GM23338 (cell line): ENCODE data around the gene TTC33. TPM values are rescaled to one million over a fixed set of nuclear protein-coding genes. Genes with fewer than 3 reads are reported as not detected.

Experiments used
- ATAC-seq: fragments of 200-7000 bp; cut with Tn5 transposase; 3 replicates; pipeline ENCODE4 v1.9.1; 2020
- DNase-seq: peaks from one replicate; pipeline ENCODE4 v3.0.0-alpha.2; 2015; ENCODE audit warnings: low spot score
- H2AFZ ChIP-seq: fragments of 200-600 bp; sonication (generic); 2 replicates; pipeline ENCODE4 v1.8.0; 2016; ENCODE audit warnings: antibody characterized with exemption, mild to moderate bottlenecking, moderate library complexity
- H3F3A ChIP-seq: fragments of 200-600 bp; sonication (generic); replicated peaks from 2 replicates; pipeline ENCODE4 v1.8.0; 2017; ENCODE audit warnings: antibody characterized with exemption, mixed run types, low read depth
- H3K27ac ChIP-seq: fragments of 200-600 bp; sonication (generic); 2 replicates; pipeline ENCODE4 v1.6.1; 2016; ENCODE audit warnings: low read depth
- H3K27me3 ChIP-seq: fragments of 200-600 bp; sonication (generic); 2 replicates; pipeline ENCODE4 v1.8.0; 2016; ENCODE audit warnings: mild to moderate bottlenecking, mixed run types, moderate library complexity; ENCODE audit not compliant: insufficient read depth
- H3K36me3 ChIP-seq: fragments of 200-600 bp; sonication (generic); 2 replicates; pipeline ENCODE4 v1.8.0; 2016; ENCODE audit warnings: mild to moderate bottlenecking; ENCODE audit not compliant: insufficient read depth
- H3K4me1 ChIP-seq: fragments of 200-600 bp; sonication (generic); 2 replicates; pipeline ENCODE4 v1.8.0; 2016; ENCODE audit warnings: mild to moderate bottlenecking, moderate library complexity; ENCODE audit not compliant: insufficient read depth
- H3K4me2 ChIP-seq: fragments of 200-600 bp; sonication (generic); 2 replicates; pipeline ENCODE4 v1.7.1; 2017; ENCODE audit warnings: mixed run types
- H3K4me3 ChIP-seq: fragments of 200-600 bp; sonication (generic); 2 replicates; pipeline ENCODE4 v1.6.1; 2016; ENCODE audit warnings: mixed run types
- H3K79me2 ChIP-seq: fragments of 200-600 bp; sonication (generic); replicated peaks from 2 replicates; pipeline ENCODE4 v1.8.0; 2017; ENCODE audit warnings: mild to moderate bottlenecking; ENCODE audit not compliant: insufficient read depth
- H3K9me2 ChIP-seq: fragments of 200-600 bp; sonication (generic); 2 replicates; pipeline ENCODE4 v1.8.0; 2017; ENCODE audit not compliant: insufficient read depth
- H4K20me1 ChIP-seq: fragments of 200-600 bp; sonication (generic); replicated peaks from 2 replicates; pipeline ENCODE4 v1.8.0; 2017; ENCODE audit warnings: mild to moderate bottlenecking; ENCODE audit not compliant: insufficient read depth
- H3K27ac Mint-ChIP-seq: 2 replicates; pipeline ENCODE4 v1.8.0; 2020; ENCODE audit warnings: inconsistent platforms, mild to moderate bottlenecking, moderate library complexity, mixed read lengths
- H3K27me3 Mint-ChIP-seq: 3 replicates; pipeline ENCODE4 v1.8.0; 2022; ENCODE audit warnings: low read depth, mild to moderate bottlenecking, moderate library complexity, mixed read lengths, inconsistent platforms; ENCODE audit not compliant: insufficient read depth, poor library complexity
- H3K36me3 Mint-ChIP-seq: 3 replicates; pipeline ENCODE4 v1.8.0; 2021; ENCODE audit warnings: low read depth, mild to moderate bottlenecking, inconsistent platforms, moderate library complexity, mixed read lengths
- H3K4me1 Mint-ChIP-seq: 3 replicates; pipeline ENCODE4 v1.8.0; 2020; ENCODE audit warnings: mild to moderate bottlenecking, inconsistent platforms, mixed read lengths
- H3K4me3 Mint-ChIP-seq: 3 replicates; pipeline ENCODE4 v1.8.0; 2021; ENCODE audit warnings: moderate library complexity, mild to moderate bottlenecking, inconsistent platforms, mixed read lengths
- H3K9me3 Mint-ChIP-seq: 3 replicates; pipeline ENCODE4 v1.8.0; 2020; ENCODE audit warnings: moderate library complexity, mild to moderate bottlenecking, inconsistent platforms, mixed read lengths
- EZH2phosphoT487 ChIP-seq: fragments of 200-600 bp; sonication (generic); IDR thresholded peaks from one replicate; pipeline ENCODE4 v1.8.1; 2018; ENCODE audit warnings: antibody characterized with exemption; ENCODE audit not compliant: unreplicated experiment
- JUNB ChIP-seq: IDR thresholded peaks from one replicate; pipeline ENCODE4 v1.6.1; 2016; ENCODE audit warnings: antibody characterized with exemption; ENCODE audit not compliant: unreplicated experiment
- NANOG ChIP-seq: IDR thresholded peaks from 2 replicates; pipeline ENCODE4 v1.6.1; 2016; ENCODE audit warnings: antibody characterized with exemption, borderline replicate concordance
- STAT1 ChIP-seq: IDR thresholded peaks from one replicate; pipeline ENCODE4 v1.6.1; 2016; ENCODE audit warnings: antibody characterized with exemption; ENCODE audit not compliant: unreplicated experiment
- ZNF331 ChIP-seq: fragments of 250-450 bp; sonication (Bioruptor Pico); IDR thresholded peaks from 2 replicates; pipeline ENCODE4 v1.5.0; 2020; ENCODE audit warnings: low read depth, mild to moderate bottlenecking, moderate library complexity
- ZNF462 ChIP-seq: fragments of 250-450 bp; sonication (Bioruptor Pico); IDR thresholded peaks from 2 replicates; pipeline ENCODE4 v1.5.0; 2020; ENCODE audit warnings: mild to moderate bottlenecking, moderate library complexity
- polyA plus RNA-seq: library from polyadenylated mRNA; unstranded; fragments of >200 nt; fragmentation: Nextera tagmentation; extraction: Ambion mirVana; gene quantifications from 2 replicates; pipeline ENCODE4 v1.2.1, GENCODE V29; 2016
- total RNA-seq: library from RNA; depleted of rRNA; stranded (reverse); fragments of >200 nt; shearing (Covaris generic); gene quantifications from 2 replicates; pipeline ENCODE4 v1.2.3, GENCODE V29; 2014
- TF ChIP-seq, protein P1 (sequence below), 2 experiments: fragments of 200-600 bp in 1 of 2; sonication (generic) in 1 of 2; conservative IDR thresholded peaks; 2 replicates each; pipeline versions ENCODE4 v1.5.1 to v1.6.1; 2016 to 2017; ENCODE audit warnings: antibody characterized with exemption in 2 of 2, low read depth in 2 of 2, mild to moderate bottlenecking in 2 of 2, moderate library complexity in 1 of 2
- TF ChIP-seq, protein P2 (sequence below): IDR thresholded peaks from one replicate; pipeline ENCODE4 v1.6.1; 2018; ENCODE audit warnings: antibody characterized with exemption; ENCODE audit not compliant: unreplicated experiment

TTC33 gene
- total and polyA plus RNA-seq, 2 experiments from 2014 or later: 4.1 to 11.5 TPM

DNA sequence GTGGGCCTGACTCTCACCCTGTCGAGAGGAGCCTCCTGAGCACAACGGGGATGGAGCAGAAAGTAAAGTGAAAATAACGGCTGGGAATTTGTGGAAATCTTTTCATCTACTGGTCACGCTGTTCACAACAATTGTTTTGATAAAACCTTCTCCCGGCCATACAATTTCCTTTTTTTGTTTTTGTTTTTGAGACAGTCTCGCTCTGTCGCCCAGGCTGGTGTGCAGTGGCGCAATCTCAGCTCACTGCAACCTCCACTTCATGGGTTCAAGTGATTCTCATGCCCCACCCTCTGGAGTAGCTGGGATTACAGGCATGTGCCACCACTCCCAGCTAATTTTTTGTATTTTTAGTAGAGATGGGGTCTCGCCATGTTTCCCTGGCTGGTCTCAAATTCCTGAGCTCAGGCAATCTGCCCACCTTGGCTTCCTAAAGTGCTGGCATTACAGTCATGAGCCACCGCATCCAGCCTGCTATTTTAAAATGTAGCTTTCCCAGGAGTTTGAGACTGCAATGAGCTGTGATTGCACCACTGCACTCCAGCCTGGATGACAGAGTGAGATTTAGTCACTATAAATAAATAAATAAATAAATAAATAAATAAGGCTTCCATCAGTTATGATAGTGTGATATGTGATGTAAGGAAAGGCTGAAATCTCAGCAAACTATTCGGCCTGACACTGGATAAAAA is 149.5 kb downstream of the TTC33 start (continued):
- TF ChIP-seq, protein P1, sequence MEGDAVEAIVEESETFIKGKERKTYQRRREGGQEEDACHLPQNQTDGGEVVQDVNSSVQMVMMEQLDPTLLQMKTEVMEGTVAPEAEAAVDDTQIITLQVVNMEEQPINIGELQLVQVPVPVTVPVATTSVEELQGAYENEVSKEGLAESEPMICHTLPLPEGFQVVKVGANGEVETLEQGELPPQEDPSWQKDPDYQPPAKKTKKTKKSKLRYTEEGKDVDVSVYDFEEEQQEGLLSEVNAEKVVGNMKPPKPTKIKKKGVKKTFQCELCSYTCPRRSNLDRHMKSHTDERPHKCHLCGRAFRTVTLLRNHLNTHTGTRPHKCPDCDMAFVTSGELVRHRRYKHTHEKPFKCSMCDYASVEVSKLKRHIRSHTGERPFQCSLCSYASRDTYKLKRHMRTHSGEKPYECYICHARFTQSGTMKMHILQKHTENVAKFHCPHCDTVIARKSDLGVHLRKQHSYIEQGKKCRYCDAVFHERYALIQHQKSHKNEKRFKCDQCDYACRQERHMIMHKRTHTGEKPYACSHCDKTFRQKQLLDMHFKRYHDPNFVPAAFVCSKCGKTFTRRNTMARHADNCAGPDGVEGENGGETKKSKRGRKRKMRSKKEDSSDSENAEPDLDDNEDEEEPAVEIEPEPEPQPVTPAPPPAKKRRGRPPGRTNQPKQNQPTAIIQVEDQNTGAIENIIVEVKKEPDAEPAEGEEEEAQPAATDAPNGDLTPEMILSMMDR (conservative IDR thresholded peaks at IDR 0.05; ENCODE audit: low read depth in 2 of 2): no peak
- TF ChIP-seq EZH2phosphoT487 (no peak), JUNB (no peak), STAT1 (no peak)
- TF ChIP-seq, protein P2, sequence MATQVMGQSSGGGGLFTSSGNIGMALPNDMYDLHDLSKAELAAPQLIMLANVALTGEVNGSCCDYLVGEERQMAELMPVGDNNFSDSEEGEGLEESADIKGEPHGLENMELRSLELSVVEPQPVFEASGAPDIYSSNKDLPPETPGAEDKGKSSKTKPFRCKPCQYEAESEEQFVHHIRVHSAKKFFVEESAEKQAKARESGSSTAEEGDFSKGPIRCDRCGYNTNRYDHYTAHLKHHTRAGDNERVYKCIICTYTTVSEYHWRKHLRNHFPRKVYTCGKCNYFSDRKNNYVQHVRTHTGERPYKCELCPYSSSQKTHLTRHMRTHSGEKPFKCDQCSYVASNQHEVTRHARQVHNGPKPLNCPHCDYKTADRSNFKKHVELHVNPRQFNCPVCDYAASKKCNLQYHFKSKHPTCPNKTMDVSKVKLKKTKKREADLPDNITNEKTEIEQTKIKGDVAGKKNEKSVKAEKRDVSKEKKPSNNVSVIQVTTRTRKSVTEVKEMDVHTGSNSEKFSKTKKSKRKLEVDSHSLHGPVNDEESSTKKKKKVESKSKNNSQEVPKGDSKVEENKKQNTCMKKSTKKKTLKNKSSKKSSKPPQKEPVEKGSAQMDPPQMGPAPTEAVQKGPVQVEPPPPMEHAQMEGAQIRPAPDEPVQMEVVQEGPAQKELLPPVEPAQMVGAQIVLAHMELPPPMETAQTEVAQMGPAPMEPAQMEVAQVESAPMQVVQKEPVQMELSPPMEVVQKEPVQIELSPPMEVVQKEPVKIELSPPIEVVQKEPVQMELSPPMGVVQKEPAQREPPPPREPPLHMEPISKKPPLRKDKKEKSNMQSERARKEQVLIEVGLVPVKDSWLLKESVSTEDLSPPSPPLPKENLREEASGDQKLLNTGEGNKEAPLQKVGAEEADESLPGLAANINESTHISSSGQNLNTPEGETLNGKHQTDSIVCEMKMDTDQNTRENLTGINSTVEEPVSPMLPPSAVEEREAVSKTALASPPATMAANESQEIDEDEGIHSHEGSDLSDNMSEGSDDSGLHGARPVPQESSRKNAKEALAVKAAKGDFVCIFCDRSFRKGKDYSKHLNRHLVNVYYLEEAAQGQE: no peak

DNA sequence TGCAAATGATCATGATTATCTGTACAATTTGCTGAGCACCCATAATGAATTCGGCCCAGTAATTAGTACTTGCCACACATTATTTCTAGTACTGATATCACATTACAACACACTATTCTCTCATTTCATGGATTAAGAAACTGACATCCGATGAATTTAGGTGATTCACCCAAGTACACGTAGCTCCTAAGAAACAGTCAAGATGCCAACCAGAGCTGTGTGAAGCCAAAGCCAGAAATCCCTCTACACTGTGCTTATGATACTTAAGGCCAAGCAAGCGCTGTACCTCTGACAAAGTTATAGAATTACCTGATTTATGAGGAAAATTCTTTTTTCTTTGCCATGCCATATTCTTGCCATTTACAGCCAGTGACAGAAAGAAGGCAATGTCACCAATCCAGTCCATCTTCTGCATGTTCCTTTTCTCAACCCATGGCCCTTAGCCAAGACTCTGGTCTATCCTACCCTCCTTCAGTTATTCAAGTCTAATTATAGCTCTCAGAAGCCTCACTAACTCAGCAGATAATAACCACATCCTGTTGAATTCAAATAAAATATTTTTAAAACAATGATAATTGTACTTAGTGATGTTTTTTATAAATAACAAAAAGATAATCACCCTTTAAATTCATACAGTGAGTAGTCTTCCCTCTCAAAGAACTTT is 150.3 kb downstream of the TTC33 start:
- no peak for ATAC-seq
- Mint-ChIP-seq H3K9me3 (no peaks in the 10 kb centered on the region), H3K36me3 (no peaks in the 10 kb centered on the region), H3K4me1 (no peaks in the 10 kb centered on the region), H3K27ac (no peak overlapping the region), H3K4me3 (no peak overlapping the region), H3K27me3 (peaks cover 1% of the 10 kb centered on the region)
- H3K36me3 ChIP-seq: no peaks in the 10 kb centered on the region
- H3K4me3 ChIP-seq: no peak overlapping the region
- H3K4me1 ChIP-seq: no peaks in the 10 kb centered on the region
- H3K4me2 ChIP-seq: no peak overlapping the region
- no peaks in the 10 kb centered on the region for H4K20me1 ChIP-seq
- no peaks in the 10 kb centered on the region; the same call in 1 of the 2 replicates for H3K9me2 ChIP-seq
- H3K27me3 ChIP-seq: no peaks in the 10 kb centered on the region
- no peak overlapping the region for H3K27ac ChIP-seq
- no peak for DNase-seq
- no peak overlapping the region for H2AFZ ChIP-seq
- H3K79me2 ChIP-seq: no peaks in the 10 kb centered on the region
- H3F3A ChIP-seq: no peaks in the 10 kb centered on the region
- TF ChIP-seq ZNF331 (CRISPR knock-in tag) (no peak), ZNF462 (CRISPR knock-in tag) (no peak), NANOG (no peak), STAT1 (no peak)
